ENCODE results near the gene MYG1. TPM values are rescaled to one million over a fixed set of nuclear protein-coding genes. Genes with fewer than 3 reads are reported as not detected.
A peak's percentile ranks its signal among the peaks of the same experiment; 100 is the strongest.

The MYG1 gene
- total RNA-seq, 2 experiments from 2014 or later = 53.4 to 64.9 TPM

- H3K4me2 ChIP-seq (ENCODE audit: low read length) = peak overlapping the region; percentile 84
- DNase-seq (ENCODE audit: low spot score) = peak; percentile 24
- CTCF ChIA-PET (ENCODE audit: unreplicated experiment) = interaction anchor here (0.7 to 1.2 kb wide), 3 partner anchors 20 to 46 kb away, joined by 3 to 4 read pairs (median 4); partner anchors contain the start of gene AAAS
These were observed 418 bp upstream of the MYG1 start for GRCh38 chr12:53299101-53299453.

GRCh38 chr12:53300187-53300586 lies 692 bp downstream of the MYG1 start:
- Histone ChIP-seq H3K4me1 (ENCODE audit: insufficient read depth, low read length, poor library complexity, severe bottlenecking) (peaks cover 22% of the 10 kb centered on the region), H3K79me2 (ENCODE audit: insufficient read depth, low read depth, low read length) (peaks cover 25% of the 10 kb centered on the region), H3K9me3 (ENCODE audit: low read length) (no peaks in the 10 kb centered on the region), H3K4me3 (ENCODE audit: low read depth, low read length, poor library complexity, severe bottlenecking) (peak overlapping the region; percentile 72), H3K9me2 (ENCODE audit: insufficient read depth, low read length) (no peaks in the 10 kb centered on the region), H3K36me3 (ENCODE audit: insufficient read depth, low read length) (peaks cover 50% of the 10 kb centered on the region), H3K27ac (ENCODE audit: low read depth, low read length, poor library complexity, severe bottlenecking) (no peak overlapping the region), H4K20me1 (ENCODE audit: insufficient read depth, low read length) (no peaks in the 10 kb centered on the region), H3K4me2 (ENCODE audit: low read length) (peak overlapping the region; percentile 84), H2AFZ (ENCODE audit: low read length) (no peak overlapping the region; the same call in 1 of the 2 replicates)
- intact Hi-C loops (cut with micrococcal nuclease; ENCODE audit: unreplicated experiment) = no loop called here
- no peak for TF ChIP-seq CTCF (conservative IDR thresholded peaks at IDR 0.05; ENCODE audit: low read length)
- no peak for TF ChIP-seq EZH2phosphoT487 (IDR thresholded peaks at IDR 0.05; ENCODE audit: borderline replicate concordance, low read depth, low read length)
- ChIA-PET POLR2A (interaction anchor here (0.6 to 1.7 kb wide), 5 partner anchors 23 to 132 kb away, joined by 3 to 6 read pairs (median 4); no protein-coding TSS in a partner anchor), CTCF (ENCODE audit: unreplicated experiment) (interaction anchor here (1.2 kb wide), 1 partner anchor 21 kb away, joined by 4 read pairs; the partner anchor contains the start of gene AAAS)
- no peak for DNase-seq (ENCODE audit: low spot score)
- no TSS peak for BruUV-seq (replicated peaks)

More at GRCh38 chr12:53299101-53299453, 418 bp upstream of the MYG1 start:
- H3K27ac ChIP-seq (ENCODE audit: low read depth, low read length, poor library complexity, severe bottlenecking) = no peak overlapping the region
- H2AFZ ChIP-seq (ENCODE audit: low read length) = no peak overlapping the region
- peaks cover 25% of the 10 kb centered on the region for H3K79me2 ChIP-seq (ENCODE audit: insufficient read depth, low read depth, low read length)
- H3K4me3 ChIP-seq (ENCODE audit: low read depth, low read length, poor library complexity, severe bottlenecking) = peak overlapping the region; percentile 72
- POLR2A ChIA-PET = interaction anchor here (0.6 to 2.4 kb wide), 5 partner anchors 22 to 303 kb away, joined by 3 to 17 read pairs (median 5); partner anchors contain the start of genes AAAS and SP1
- intact Hi-C loops (cut with micrococcal nuclease; ENCODE audit: unreplicated experiment) = loop anchor here (1.0 kb wide), 1 partner anchor 22 kb away; the partner anchor contains the start of gene AAAS
- H4K20me1 ChIP-seq (ENCODE audit: insufficient read depth, low read length) = no peaks in the 10 kb centered on the region
- H3K36me3 ChIP-seq (ENCODE audit: insufficient read depth, low read length) = peaks cover 57% of the 10 kb centered on the region
- H3K9me2 ChIP-seq (ENCODE audit: insufficient read depth, low read length) = no peaks in the 10 kb centered on the region
- no peaks in the 10 kb centered on the region for H3K9me3 ChIP-seq (ENCODE audit: low read length)
- H3K4me1 ChIP-seq (ENCODE audit: insufficient read depth, low read length, poor library complexity, severe bottlenecking) = peaks cover 28% of the 10 kb centered on the region
- TF ChIP-seq CTCF (conservative IDR thresholded peaks at IDR 0.05; ENCODE audit: low read length) = no peak
- TF ChIP-seq EZH2phosphoT487 (IDR thresholded peaks at IDR 0.05; ENCODE audit: borderline replicate concordance, low read depth, low read length) = no peak
- no TSS peak for BruUV-seq (replicated peaks)

GRCh38 chr12:53302903-53303302 lies 3.4 kb downstream of the MYG1 start:
- no peak overlapping the region for H3K4me3 ChIP-seq (ENCODE audit: low read depth, low read length, poor library complexity, severe bottlenecking)
- peaks cover 9% of the 10 kb centered on the region; the same call in 1 of the 2 replicates for H3K79me2 ChIP-seq (ENCODE audit: insufficient read depth, low read depth, low read length)
- H3K4me2 ChIP-seq (ENCODE audit: low read length) = no peak overlapping the region
- no peak for TF ChIP-seq CTCF (conservative IDR thresholded peaks at IDR 0.05; ENCODE audit: low read length)
- TF ChIP-seq EZH2phosphoT487 (IDR thresholded peaks at IDR 0.05; ENCODE audit: borderline replicate concordance, low read depth, low read length) = no peak
- H2AFZ ChIP-seq (ENCODE audit: low read length) = no peak overlapping the region
- POLR2A ChIA-PET = no interaction called here
- peaks cover 60% of the 10 kb centered on the region for H3K36me3 ChIP-seq (ENCODE audit: insufficient read depth, low read length)
- no peak for DNase-seq (ENCODE audit: low spot score)
- CTCF ChIA-PET (ENCODE audit: unreplicated experiment) = no interaction called here
- no TSS peak for BruUV-seq (replicated peaks)
- no peaks in the 10 kb centered on the region for H3K9me2 ChIP-seq (ENCODE audit: insufficient read depth, low read length)
- peaks cover 11% of the 10 kb centered on the region for H3K4me1 ChIP-seq (ENCODE audit: insufficient read depth, low read length, poor library complexity, severe bottlenecking)
- H3K27ac ChIP-seq (ENCODE audit: low read depth, low read length, poor library complexity, severe bottlenecking) = no peak overlapping the region
- H4K20me1 ChIP-seq (ENCODE audit: insufficient read depth, low read length) = no peaks in the 10 kb centered on the region
- H3K9me3 ChIP-seq (ENCODE audit: low read length) = no peaks in the 10 kb centered on the region
- intact Hi-C loops (cut with micrococcal nuclease; ENCODE audit: unreplicated experiment) = no loop called here

Data from OCI-LY7 (cell line).